ENCODE measurements around the gene LGALSL. TPM values are rescaled to one million over a fixed set of nuclear protein-coding genes. Genes with fewer than 3 reads are reported as not detected.

LGALSL gene
- total RNA-seq, 4 donors from 2014 or later = 6.8 to 30.0 (median 15.5) TPM

- no peak overlapping the region for H3K4me3 ChIP-seq
- H3K9me3 ChIP-seq = no peaks in the 10 kb centered on the region
- no peaks in the 10 kb centered on the region for H3K36me3 ChIP-seq
- TF ChIP-seq, protein P1, sequence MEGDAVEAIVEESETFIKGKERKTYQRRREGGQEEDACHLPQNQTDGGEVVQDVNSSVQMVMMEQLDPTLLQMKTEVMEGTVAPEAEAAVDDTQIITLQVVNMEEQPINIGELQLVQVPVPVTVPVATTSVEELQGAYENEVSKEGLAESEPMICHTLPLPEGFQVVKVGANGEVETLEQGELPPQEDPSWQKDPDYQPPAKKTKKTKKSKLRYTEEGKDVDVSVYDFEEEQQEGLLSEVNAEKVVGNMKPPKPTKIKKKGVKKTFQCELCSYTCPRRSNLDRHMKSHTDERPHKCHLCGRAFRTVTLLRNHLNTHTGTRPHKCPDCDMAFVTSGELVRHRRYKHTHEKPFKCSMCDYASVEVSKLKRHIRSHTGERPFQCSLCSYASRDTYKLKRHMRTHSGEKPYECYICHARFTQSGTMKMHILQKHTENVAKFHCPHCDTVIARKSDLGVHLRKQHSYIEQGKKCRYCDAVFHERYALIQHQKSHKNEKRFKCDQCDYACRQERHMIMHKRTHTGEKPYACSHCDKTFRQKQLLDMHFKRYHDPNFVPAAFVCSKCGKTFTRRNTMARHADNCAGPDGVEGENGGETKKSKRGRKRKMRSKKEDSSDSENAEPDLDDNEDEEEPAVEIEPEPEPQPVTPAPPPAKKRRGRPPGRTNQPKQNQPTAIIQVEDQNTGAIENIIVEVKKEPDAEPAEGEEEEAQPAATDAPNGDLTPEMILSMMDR (IDR thresholded peaks at IDR 0.05) = no peak
- TF ChIP-seq POLR2A (IDR thresholded peaks at IDR 0.05) = no peak
- no peak for DNase-seq
- intact Hi-C loops (cut with DNase I; ENCODE audit: low total_unique reads) = no loop called here
- H3K4me1 ChIP-seq = no peaks in the 10 kb centered on the region
- H3K27me3 ChIP-seq = no peaks in the 10 kb centered on the region
- no peak overlapping the region for H3K27ac ChIP-seq
Observed at GRCh38 chr2:64477037-64477436, 23.1 kb downstream of the LGALSL start.

DNA sequence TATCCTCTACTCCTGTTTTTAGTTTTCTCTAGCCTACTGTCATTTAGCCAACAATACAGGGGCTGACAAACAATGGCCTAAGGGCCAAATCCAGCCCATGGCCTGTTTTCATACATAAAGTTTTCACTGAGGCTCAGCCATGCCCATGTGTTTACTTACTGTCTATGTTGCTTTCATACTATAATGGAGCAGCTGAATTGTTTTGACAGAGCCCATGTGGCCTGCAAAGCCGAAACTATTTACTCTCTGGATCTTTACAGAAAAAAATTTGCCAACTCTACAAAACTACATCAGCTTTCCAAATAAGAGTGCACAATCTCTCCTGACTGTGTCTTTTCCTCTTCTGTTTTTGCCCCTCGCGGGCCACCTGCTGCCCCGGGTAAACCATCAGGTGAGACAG lies 24.0 kb downstream of the LGALSL start:
- intact Hi-C loops (cut with DNase I; ENCODE audit: low total_unique reads) = no loop called here
- H3K36me3 ChIP-seq = no peaks in the 10 kb centered on the region
- TF ChIP-seq, protein P1 (IDR thresholded peaks at IDR 0.05) = no peak
- no peak for TF ChIP-seq POLR2A (IDR thresholded peaks at IDR 0.05)
- no peak overlapping the region for H3K27ac ChIP-seq
- H3K9me3 ChIP-seq = no peaks in the 10 kb centered on the region
- H3K4me3 ChIP-seq = no peak overlapping the region
- DNase-seq = no peak
- H3K27me3 ChIP-seq = no peaks in the 10 kb centered on the region
- H3K4me1 ChIP-seq = no peaks in the 10 kb centered on the region

- no peaks in the 10 kb centered on the region for H3K36me3 ChIP-seq
- intact Hi-C loops (cut with DNase I; ENCODE audit: low total_unique reads) = no loop called here
- H3K27me3 ChIP-seq = no peaks in the 10 kb centered on the region
- H3K4me1 ChIP-seq = no peaks in the 10 kb centered on the region
- no peak for DNase-seq
- H3K27ac ChIP-seq = no peak overlapping the region
- no peak for TF ChIP-seq POLR2A (IDR thresholded peaks at IDR 0.05)
- TF ChIP-seq, protein P1 (IDR thresholded peaks at IDR 0.05) = no peak
- H3K4me3 ChIP-seq = no peak overlapping the region
- no peaks in the 10 kb centered on the region for H3K9me3 ChIP-seq
Observed at GRCh38 chr2:64478502-64479230, 24.7 kb downstream of the LGALSL start.

GRCh38 chr2:64479259-64480117 lies 25.5 kb downstream of the LGALSL start:
- H3K9me3 ChIP-seq = no peaks in the 10 kb centered on the region
- TF ChIP-seq, protein P1 (IDR thresholded peaks at IDR 0.05) = no peak
- intact Hi-C loops (cut with DNase I; ENCODE audit: low total_unique reads) = loop anchor here (10.0 kb wide), 1 partner anchor 425 kb away; no protein-coding TSS in a partner anchor
- H3K36me3 ChIP-seq = no peaks in the 10 kb centered on the region
- no peak overlapping the region for H3K27ac ChIP-seq
- H3K27me3 ChIP-seq = no peaks in the 10 kb centered on the region
- H3K4me3 ChIP-seq = no peak overlapping the region
- H3K4me1 ChIP-seq = no peaks in the 10 kb centered on the region
- no peak for DNase-seq

DNA sequence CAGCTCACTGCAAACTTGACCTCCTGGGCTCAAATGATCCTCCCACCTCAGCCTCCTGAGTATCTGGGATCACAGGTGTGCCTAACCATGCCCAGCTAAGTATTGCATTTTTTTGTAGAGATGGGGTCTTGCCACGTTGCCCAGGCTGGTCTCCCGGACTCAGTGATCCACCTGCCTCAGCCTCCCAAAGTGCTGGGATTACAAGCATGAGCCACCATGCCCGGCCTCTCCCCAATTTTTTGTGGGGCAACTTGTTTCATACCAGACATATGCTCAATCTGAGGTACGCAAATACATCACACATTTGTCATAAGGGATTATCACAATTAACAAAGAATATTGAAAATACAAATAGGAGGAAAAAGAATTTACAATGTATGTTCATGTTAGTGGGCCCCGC lies 27.7 kb downstream of the LGALSL start:
- Histone ChIP-seq H3K9me3 (no peaks in the 10 kb centered on the region), H3K36me3 (no peaks in the 10 kb centered on the region), H3K4me3 (no peak overlapping the region), H3K4me1 (no peaks in the 10 kb centered on the region), H3K27ac (no peak overlapping the region), H3K27me3 (no peaks in the 10 kb centered on the region)
- TF ChIP-seq POLR2A (IDR thresholded peaks at IDR 0.05) = no peak
- TF ChIP-seq, protein P1 (IDR thresholded peaks at IDR 0.05) = no peak
- DNase-seq = no peak
- intact Hi-C loops (cut with DNase I; ENCODE audit: low total_unique reads) = loop anchor here (10.0 kb wide), 1 partner anchor 427 kb away; no protein-coding TSS in a partner anchor

Measured in uterus (tissue), 4 donors.